ENCODE measurements around the gene NNT. TPM values are rescaled to one million over a fixed set of nuclear protein-coding genes. Genes with fewer than 3 reads are reported as not detected.

Gene NNT
- total and polyA plus RNA-seq, 2 of the 13 experiments (the other 11 are each of a cell fraction or from before 2014, with no cell fraction given), result 21.1 to 58.0 TPM

DNA sequence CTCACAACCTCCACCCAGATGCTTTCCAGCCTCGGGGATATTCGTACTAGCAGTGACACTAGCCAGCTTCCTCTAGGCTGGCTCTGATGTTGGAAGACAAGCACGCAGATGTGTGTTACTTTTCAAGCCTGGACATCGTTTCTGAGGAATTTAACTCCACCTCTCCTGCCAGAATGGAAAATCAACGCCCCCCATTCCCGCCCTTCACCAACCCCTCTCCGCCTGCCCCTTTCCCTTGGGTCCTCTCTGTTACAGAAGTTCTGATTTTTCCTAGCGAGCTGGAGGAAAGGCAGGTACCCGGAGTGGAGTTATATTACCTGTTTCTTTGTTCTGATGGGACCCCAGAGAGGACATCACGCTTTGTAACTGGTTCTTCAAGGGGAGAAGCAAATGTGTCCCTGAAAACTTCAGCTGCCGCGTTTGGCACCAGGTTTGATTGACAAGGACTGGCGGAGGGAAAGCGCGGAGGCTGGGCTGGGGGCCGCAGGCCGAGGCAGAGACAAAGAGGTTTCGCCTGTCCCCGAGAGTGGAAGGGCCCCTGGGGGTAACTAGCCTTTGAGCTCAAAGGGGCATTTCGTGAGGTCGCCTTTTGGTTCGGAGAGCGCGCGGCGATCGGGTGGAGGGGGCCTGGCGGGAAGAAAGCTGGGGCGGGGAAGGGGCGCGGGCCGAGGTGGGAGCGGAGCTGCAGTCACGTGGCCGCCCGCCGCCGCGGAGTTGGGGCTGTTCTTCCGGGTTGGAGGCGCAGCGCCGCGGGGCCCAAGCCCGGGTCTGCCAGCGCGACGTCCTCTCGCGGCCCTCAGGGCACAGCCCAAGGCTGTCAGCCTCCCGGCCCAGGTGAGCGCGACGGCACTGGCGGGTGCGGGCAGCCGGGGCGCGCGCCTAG, at the start of gene NNT (continued):
- TF ChIP-seq, protein P1, sequence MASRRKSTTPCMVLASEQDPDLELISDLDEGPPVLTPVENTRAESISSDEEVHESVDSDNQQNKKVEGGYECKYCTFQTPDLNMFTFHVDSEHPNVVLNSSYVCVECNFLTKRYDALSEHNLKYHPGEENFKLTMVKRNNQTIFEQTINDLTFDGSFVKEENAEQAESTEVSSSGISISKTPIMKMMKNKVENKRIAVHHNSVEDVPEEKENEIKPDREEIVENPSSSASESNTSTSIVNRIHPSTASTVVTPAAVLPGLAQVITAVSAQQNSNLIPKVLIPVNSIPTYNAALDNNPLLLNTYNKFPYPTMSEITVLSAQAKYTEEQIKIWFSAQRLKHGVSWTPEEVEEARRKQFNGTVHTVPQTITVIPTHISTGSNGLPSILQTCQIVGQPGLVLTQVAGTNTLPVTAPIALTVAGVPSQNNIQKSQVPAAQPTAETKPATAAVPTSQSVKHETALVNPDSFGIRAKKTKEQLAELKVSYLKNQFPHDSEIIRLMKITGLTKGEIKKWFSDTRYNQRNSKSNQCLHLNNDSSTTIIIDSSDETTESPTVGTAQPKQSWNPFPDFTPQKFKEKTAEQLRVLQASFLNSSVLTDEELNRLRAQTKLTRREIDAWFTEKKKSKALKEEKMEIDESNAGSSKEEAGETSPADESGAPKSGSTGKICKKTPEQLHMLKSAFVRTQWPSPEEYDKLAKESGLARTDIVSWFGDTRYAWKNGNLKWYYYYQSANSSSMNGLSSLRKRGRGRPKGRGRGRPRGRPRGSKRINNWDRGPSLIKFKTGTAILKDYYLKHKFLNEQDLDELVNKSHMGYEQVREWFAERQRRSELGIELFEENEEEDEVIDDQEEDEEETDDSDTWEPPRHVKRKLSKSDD (CRISPR knock-in tag; IDR thresholded peaks at IDR 0.05; ENCODE audit: low read depth), result peak; percentile 55; the same call in 1 of the 2 replicates
- TF ChIP-seq ZNF329 (CRISPR knock-in tag; IDR thresholded peaks at IDR 0.05; ENCODE audit: low read depth), result no peak
- TF ChIP-seq, protein P2, sequence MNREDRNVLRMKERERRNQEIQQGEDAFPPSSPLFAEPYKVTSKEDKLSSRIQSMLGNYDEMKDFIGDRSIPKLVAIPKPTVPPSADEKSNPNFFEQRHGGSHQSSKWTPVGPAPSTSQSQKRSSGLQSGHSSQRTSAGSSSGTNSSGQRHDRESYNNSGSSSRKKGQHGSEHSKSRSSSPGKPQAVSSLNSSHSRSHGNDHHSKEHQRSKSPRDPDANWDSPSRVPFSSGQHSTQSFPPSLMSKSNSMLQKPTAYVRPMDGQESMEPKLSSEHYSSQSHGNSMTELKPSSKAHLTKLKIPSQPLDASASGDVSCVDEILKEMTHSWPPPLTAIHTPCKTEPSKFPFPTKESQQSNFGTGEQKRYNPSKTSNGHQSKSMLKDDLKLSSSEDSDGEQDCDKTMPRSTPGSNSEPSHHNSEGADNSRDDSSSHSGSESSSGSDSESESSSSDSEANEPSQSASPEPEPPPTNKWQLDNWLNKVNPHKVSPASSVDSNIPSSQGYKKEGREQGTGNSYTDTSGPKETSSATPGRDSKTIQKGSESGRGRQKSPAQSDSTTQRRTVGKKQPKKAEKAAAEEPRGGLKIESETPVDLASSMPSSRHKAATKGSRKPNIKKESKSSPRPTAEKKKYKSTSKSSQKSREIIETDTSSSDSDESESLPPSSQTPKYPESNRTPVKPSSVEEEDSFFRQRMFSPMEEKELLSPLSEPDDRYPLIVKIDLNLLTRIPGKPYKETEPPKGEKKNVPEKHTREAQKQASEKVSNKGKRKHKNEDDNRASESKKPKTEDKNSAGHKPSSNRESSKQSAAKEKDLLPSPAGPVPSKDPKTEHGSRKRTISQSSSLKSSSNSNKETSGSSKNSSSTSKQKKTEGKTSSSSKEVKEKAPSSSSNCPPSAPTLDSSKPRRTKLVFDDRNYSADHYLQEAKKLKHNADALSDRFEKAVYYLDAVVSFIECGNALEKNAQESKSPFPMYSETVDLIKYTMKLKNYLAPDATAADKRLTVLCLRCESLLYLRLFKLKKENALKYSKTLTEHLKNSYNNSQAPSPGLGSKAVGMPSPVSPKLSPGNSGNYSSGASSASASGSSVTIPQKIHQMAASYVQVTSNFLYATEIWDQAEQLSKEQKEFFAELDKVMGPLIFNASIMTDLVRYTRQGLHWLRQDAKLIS (CRISPR knock-in tag; IDR thresholded peaks at IDR 0.05), result no peak
- TF ChIP-seq SUZ12 (IDR thresholded peaks at IDR 0.05; ENCODE audit: low read depth, low read length), result no peak
- no peak for TF ChIP-seq ZNF3 (CRISPR knock-in tag; IDR thresholded peaks at IDR 0.05)
- TF ChIP-seq, protein P3, sequence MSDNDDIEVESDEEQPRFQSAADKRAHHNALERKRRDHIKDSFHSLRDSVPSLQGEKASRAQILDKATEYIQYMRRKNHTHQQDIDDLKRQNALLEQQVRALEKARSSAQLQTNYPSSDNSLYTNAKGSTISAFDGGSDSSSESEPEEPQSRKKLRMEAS (IDR thresholded peaks at IDR 0.05), result peak; percentile 94
- TF ChIP-seq, protein P4, sequence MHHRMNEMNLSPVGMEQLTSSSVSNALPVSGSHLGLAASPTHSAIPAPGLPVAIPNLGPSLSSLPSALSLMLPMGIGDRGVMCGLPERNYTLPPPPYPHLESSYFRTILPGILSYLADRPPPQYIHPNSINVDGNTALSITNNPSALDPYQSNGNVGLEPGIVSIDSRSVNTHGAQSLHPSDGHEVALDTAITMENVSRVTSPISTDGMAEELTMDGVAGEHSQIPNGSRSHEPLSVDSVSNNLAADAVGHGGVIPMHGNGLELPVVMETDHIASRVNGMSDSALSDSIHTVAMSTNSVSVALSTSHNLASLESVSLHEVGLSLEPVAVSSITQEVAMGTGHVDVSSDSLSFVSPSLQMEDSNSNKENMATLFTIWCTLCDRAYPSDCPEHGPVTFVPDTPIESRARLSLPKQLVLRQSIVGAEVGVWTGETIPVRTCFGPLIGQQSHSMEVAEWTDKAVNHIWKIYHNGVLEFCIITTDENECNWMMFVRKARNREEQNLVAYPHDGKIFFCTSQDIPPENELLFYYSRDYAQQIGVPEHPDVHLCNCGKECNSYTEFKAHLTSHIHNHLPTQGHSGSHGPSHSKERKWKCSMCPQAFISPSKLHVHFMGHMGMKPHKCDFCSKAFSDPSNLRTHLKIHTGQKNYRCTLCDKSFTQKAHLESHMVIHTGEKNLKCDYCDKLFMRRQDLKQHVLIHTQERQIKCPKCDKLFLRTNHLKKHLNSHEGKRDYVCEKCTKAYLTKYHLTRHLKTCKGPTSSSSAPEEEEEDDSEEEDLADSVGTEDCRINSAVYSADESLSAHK (CRISPR knock-in tag; IDR thresholded peaks at IDR 0.05; ENCODE audit: borderline replicate concordance), result 0 out of 2 replicates have a peak, but pooled peaks have one; percentile 30
- peak; percentile 72; the same call in 1 of the 2 replicates for TF ChIP-seq ZNF274 (CRISPR knock-in tag; IDR thresholded peaks at IDR 0.05)
- TF ChIP-seq TEAD3 (CRISPR knock-in tag; optimal IDR thresholded peaks at IDR 0.05; ENCODE audit: borderline replicate concordance), result no peak
- TF ChIP-seq SCMH1 (CRISPR knock-in tag; IDR thresholded peaks at IDR 0.05; ENCODE audit: borderline replicate concordance), result no peak
- TF ChIP-seq, protein P5, sequence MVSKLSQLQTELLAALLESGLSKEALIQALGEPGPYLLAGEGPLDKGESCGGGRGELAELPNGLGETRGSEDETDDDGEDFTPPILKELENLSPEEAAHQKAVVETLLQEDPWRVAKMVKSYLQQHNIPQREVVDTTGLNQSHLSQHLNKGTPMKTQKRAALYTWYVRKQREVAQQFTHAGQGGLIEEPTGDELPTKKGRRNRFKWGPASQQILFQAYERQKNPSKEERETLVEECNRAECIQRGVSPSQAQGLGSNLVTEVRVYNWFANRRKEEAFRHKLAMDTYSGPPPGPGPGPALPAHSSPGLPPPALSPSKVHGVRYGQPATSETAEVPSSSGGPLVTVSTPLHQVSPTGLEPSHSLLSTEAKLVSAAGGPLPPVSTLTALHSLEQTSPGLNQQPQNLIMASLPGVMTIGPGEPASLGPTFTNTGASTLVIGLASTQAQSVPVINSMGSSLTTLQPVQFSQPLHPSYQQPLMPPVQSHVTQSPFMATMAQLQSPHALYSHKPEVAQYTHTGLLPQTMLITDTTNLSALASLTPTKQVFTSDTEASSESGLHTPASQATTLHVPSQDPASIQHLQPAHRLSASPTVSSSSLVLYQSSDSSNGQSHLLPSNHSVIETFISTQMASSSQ (IDR thresholded peaks at IDR 0.05; ENCODE audit: low read depth), result no peak
- TF ChIP-seq, protein P5 (CRISPR knock-in tag; IDR thresholded peaks at IDR 0.05; ENCODE audit: borderline replicate concordance), result no peak

All from HepG2 (cell line).